Activated T-helper 1 cell treated with Interleukin-2 at 50 U/mL for 16 hours (primary cell): Measurements from ENCODE around the gene ACP6.
"Not testable (repeated sequence)": the region's sequence is repeated elsewhere in the genome, so short reads cannot be mapped to it uniquely, and the experiment has no call there.

Experiments
- DNase-seq: peaks from one replicate; pipeline ENCODE4 v3.0.0-alpha.2; 2020; ENCODE audit warnings: low read depth

The ACP6 gene

DNA sequence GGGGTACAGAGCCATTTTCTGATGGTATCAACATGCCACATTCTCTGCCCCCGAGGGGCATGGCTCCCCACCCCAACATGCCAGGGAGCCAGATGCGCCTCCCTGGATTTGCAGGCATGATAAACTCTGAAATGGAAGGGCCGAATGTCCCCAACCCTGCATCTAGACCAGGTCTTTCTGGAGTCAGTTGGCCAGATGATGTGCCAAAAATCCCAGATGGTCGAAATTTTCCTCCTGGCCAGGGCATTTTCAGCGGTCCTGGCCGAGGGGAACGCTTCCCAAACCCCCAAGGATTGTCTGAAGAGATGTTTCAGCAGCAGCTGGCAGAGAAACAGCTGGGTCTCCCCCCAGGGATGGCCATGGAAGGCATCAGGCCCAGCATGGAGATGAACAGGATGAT is 50.6 kb downstream of the ACP6 start:
- no peak for DNase-seq

DNA sequence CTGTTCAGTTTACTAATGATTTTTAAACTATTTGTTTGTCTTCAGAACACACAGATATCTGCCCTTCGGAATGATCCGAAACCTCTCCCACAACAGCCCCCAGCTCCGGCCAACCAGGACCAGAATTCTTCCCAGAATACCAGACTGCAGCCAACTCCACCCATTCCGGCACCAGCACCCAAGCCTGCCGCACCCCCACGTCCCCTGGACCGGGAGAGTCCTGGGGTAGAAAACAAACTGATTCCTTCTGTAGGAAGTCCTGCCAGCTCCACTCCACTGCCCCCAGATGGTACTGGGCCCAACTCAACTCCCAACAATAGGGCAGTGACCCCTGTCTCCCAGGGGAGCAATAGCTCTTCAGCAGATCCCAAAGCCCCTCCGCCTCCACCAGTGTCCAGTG is 51.6 kb downstream of the ACP6 start:
- no peak for DNase-seq

DNA sequence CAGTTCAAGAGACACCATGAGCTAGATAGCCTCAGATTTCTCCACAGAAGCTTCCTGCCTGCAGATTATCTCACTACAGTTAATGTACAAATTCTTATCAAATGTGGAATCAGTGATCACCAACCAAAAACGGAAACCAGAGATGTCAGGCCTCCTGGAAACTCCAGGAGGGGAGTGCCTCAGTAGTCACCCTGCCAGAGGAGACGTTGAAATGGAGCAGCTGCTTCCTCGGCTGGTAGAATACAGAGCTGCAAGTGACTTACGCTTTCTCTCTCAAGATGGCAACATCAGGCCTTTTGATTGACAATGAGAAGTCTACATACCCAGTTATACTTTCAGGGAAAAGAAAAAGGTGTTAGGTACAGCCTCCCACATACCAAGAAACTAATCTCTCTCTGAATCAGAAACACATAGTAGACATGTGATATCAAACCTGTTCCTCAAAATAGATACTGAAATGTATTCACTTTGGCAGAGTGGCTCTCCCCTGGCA is 52.2 kb downstream of the ACP6 start:
- no peak for DNase-seq

DNA sequence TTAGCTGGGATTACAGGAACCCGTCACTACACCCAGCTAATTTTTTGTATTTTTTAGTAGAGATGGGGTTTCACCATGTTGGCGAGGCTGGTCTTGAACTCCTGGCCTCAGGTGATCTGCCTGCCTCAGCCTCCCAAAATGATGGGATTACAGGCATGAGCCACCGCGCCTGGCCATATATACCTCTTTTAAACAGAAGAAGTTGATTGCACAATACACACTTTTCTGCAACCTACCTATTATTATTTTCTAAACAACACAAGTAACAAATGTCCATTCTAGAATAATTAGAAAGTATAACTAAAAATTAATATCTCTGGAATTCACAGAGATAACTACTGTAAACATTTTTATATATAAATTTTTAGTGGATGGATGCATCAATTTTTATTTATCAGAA is 55.4 kb downstream of the ACP6 start:
- not testable (repeated sequence) for DNase-seq

DNA sequence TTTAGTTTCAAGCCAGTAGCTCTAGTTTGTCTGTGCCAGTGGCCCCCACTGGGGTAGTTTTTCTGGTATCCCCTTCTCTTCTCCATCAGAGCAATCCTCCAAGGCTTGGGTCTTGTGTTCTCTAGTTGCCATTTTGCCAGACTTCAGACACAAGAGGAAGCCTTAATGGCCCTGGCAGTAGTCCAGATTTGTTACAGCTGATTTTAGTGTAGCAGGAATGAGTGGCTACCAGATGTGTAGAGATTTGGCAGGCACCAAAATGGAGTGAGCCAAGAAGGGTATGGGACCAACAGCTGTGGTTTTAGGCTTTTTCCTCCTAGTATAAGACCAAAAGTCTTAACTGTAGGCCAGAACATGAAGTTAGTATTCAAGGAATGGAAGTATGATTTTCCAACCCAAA is 56.8 kb downstream of the ACP6 start:
- no peak for DNase-seq

DNA sequence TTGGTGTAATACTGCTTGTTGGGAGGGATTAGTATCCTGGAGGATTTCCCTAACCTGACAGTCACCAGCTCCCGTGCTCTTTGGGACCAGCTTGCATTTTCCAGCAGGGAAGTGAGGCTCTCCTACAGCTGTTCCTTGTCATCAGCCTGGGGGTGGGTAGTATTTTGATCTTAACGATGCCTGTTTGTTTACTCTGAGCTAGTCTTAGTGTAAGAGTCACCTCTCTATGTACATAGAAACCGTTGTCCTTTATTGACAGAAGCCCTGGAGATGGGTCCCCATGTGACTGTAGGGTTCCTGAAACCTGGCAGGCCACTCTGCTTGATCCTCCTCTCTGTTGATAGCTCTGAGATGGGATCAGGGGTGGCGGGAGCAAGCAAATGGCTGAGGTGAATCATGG is 58.0 kb downstream of the ACP6 start:
- no peak for DNase-seq

DNA sequence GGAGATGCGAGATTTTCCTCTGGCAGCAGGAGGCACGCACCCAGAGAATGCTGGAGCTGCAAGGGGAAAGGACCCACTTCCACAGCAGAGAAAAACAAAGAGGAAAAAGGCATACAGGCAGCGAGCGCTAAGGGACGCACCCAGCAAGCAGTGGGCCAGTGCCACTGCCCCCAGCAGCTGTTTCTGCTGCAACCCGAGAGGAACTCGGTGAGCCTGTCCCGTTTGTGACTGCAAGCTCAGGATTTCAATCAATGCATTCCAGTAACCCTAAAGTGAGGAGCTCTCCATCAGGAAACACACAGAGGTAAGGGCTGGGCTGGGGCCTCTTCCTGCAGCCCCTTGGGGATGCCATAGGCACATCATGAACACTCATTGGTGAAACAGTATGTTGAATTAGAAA is 58.7 kb downstream of the ACP6 start:
- no peak for DNase-seq

DNA sequence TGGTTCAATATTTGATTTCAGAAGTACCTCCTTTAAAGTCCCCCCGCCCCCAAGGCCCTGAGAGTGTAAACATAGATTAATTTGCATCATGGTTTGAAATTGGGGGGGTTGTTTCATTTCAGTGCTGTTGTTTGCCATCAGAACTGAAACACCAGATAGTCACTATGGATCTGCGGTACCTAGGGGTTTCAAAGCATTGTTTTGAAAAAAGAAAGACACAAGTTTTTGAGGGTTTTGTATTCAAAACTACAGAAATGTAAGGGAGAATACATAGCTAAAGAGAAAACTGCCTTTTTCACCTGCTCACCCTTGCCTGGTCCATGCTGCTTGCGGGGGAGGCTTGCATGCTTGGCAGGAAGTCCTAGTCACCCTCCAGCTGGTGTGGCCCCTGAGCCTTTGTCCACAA is 59.3 kb downstream of the ACP6 start:
- DNase-seq = no peak

DNA sequence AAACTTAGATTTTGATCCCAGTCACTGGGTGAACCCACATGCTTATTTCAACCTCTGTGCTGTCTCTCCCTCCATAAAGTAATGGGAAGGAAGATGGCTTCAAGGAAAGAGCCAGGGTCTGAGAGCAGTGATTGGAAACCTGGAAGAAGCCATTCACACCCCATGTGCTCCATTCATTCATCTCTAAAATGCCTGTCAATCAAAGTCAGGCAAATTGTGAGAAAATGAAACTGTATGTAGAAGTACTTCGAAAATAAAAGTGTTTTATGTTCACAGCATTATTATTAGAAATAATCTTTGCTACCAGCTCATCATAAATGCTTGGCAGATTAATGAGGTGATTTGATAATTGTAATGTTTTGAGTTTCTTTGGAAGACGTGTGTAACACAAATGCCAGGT is 61.0 kb downstream of the ACP6 start:
- DNase-seq = no peak

DNA sequence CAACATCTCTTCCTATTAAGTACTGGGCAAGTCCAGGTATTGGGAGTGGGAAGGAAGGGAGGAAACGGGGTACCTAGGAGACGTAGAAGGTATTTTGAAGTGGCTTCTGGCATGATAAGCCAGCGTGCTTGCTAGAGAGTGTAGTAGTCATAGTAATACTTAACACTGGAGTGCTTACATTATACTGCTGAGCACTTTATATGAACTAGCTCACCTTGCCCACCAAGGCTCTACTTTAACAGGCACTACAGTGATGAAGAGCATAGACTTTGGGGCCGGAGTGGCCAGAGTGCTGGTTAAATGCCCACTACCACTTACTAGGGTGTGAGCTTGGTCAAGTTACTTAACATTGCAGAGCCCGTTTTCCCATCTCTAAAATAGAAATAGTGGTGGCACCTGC is 61.7 kb downstream of the ACP6 start:
- DNase-seq = no peak

DNA sequence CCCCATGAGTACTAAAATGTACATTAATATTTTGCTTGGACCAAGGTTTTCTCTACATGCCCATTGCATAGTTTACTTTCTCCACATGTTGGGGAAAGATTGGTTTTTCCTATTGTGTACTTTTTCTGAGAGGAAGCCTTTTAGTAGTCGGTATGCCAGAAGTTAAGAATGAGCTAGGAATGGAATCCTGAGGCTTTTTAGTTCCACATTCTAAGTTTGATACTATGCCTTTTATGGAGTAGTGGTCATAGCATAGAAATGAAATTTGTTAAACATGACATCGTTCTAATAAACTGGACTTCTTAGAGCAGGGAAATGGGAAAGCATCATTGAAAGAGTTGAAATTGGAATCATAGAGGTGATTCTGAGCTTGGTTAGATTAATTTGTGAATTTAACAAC is 64.7 kb downstream of the ACP6 start:
- no peak for DNase-seq

DNA sequence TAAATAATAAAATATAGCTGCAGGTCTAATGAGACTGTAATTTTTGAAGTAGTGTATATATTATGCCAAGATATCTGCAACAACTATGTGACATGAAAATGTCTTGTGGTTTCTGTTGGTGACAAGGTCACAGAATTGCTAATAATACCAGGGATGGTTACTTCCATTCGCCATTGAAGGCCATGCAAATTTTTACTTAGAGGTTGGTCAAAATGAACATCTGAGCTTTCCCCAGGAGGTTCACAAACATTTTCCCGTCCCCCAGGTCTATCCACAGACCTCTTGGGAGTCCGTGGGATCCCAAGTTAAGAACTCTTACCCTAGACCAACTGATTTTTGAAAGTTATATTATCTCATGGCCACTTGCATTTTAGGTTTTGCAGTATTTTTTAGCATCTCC is 66.3 kb downstream of the ACP6 start:
- no peak for DNase-seq

DNA sequence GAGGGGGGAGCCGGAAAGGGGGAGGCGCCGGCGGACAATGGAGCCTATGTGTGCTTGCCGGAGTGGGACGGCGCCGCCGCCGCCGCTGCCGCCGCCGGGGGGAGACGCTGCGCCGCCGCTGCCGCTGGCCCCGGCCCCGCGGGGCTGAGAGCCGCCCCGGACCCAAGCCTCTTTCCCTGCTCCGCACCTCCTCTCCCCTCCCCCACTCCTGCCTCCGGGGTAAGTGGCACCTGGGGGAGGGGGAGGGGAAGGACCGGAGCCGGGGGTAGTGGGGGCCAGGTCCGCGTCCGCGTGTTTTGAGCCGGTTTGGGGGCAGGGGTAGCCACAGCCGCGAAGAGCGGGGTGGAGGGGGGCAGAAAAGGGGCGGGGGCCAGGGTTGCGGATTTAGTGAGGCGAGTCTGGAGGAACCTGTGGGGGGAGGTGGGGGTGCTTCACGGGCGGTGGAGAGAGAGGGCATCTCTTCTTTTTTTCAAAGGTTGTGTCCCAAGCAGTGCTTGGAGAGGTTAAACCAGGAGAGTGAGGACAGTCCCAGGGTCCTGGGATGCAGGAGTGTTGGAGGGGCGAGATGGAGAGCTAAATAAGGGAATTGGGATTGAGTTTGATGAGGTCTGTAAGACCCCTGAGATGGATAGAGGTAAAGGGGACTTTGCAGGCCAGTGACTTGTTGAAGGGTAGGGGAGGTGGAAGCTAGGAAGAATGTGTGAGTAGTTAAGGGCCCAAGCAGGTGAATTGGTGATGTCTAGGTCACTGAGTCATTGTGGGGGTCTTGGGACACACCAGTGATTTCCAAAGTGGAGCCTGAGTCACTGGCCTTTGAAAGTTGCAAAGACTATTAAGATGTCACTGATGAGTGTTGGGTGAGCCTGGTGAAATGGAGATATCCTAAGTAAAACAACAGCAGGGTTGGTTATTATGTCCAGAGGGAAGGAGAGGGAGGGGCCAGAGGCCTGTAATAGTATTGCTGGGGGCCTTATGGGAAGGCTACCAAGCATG is 69.9 kb downstream of the ACP6 start:
- no peak for DNase-seq

DNA sequence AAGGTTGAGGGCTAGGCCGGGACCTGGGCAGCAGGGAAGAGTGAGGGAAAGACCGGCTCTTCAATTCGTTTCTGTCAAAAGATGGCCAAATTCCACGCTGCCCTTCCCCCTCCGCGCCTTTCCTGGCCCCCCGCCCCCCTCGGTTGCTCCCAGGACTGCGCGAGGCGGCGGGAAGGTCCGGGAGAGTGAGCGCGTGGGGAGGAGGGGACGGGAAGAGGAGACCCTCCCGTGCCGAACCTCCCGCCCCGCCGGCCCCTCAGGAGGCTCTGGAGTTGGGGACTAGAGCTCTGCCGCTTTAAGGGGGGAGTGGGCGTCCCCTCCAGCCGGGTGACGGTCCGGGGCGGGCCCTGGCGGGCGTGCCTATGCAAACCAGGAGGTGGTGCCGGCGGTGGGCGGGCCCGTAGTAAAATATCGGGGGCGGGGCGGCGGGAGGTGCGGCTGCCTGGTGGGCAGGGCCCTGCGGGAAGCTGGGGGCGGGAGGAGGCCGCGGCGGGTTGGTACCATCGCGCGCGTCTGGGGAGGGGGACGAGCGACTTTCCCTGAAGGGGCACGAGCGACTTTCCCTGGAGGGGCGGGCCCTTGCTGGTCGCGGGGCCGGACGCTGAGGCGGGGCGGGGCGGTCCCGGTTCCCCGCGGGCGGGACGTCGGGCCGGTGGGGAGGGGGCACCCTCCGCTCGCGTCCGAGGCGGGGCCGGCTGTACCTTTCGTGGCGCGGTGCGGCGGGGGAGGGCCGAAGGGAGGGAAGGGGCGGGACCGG is 70.8 kb downstream of the ACP6 start:
- DNase-seq = peak; percentile 94

DNA sequence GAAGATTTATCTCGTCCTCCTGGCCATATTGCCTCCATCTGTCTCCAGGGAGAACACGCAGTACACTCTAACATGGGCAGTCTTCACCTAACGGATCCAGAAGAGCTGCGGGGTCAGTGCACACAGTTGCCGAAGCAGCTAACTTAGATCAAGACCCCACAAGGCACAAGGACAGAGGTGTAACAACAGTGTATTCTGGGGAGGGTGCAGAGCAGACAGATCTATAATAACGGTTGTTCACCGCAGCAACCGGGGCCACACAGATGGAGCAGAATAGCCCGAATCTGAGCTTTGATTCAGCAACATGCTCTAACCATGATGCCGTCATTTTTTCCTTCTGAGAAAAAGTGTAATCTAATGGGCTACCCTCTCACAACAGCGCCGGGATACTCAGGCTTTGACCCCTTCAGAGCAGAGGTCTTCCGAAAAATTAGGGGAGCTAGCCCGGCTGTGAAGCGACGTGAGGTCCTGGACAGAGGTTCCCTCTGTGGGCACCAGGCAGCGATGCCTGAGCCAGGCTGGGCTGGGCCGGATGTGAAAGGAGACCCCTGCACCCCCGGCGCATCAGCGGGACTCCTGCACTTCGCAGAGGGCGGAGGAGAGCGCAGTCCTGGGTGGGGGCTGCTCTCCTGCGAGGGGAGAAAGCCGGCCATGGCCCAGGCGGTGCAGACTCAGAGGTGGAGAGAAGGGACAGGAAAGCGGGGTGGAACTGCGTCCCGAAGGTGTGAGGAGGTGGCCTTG is 71.5 kb downstream of the ACP6 start:
- no peak for DNase-seq

DNA sequence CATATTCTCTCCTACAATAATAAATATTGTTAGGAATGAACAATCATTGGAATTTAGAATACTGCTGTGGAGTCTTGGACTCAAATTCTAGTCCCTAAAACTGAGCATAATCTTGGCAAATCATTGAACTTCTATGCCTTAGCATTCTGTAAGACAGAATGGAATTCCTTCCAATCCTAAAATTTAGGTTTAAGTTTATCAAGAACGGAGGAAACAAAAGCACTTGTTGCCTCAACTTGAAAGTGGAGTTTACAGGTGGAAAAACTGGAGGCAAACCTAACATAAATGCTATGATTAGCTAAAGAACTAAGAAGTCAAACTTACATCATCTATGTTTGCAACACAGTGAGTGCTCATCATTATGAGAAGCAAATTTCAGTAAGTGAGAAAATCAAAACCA is 73.3 kb downstream of the ACP6 start:
- DNase-seq = no peak
